Endothelial cell of umbilical vein (primary cell): ENCODE measurements around the gene TNIP1. TPM values are rescaled to one million over a fixed set of nuclear protein-coding genes. Genes with fewer than 3 reads are reported as not detected.
A peak's percentile ranks its signal among the peaks of the same experiment; 100 is the strongest.

Source experiments
- BruUV-seq: library from RNA; stranded (reverse); fragments of 400-500 nt; replicated peaks from 2 replicates; lab custom pipeline; 2021; lab: Mats Ljungman, UMichigan
- CTCF ChIA-PET: fragments of 300-600, 350-600 bp; sonication (Branson Sonifier 250); formaldehyde crosslinking; loops from one replicate; lab custom pipeline; 2021; ENCODE audit warnings: antibody characterized with exemption, inconsistent platforms; lab: Charles Lee
- POLR2A ChIA-PET: fragments of 300-600, 350-600 bp; sonication (Branson Sonifier 250); formaldehyde crosslinking; loops from one replicate; lab custom pipeline; 2021; ENCODE audit warnings: antibody characterized with exemption, inconsistent platforms; lab: Charles Lee
- DNase-seq: peaks from one replicate; pipeline ENCODE4 v3.0.0-alpha.2; 2011; ENCODE audit warnings: low read depth, low spot score
- FAIRE-seq: peaks from 2 replicates; lab custom pipeline; 2011; peaks lifted over from hg19 to GRCh38; lab: Jason Lieb, UNC
- H2AFZ ChIP-seq: 2 replicates; pipeline ENCODE4 v1.6.0; 2012; ENCODE audit warnings: low read depth, low read length, control low read depth, inconsistent platforms
- H3K27ac ChIP-seq: 2 replicates; pipeline ENCODE4 v1.5.1; 2011; ENCODE audit warnings: low read depth, mild to moderate bottlenecking, control low read depth, low read length, moderate library complexity; ENCODE audit not compliant: insufficient read depth
- H3K27me3 ChIP-seq, 2 experiments: 2 replicates each; pipeline versions ENCODE4 v1.6.0 to v1.6.1; 2011; ENCODE audit warnings: low read length in 2 of 2, mixed read lengths in 1 of 2; ENCODE audit not compliant: control insufficient read depth in 2 of 2, insufficient read depth in 2 of 2
- H3K36me3 ChIP-seq, 2 experiments: 2 replicates in 1 of 2; 3 replicates in 1 of 2; pipeline ENCODE4 v1.5.1; 2011; ENCODE audit warnings: low read length in 2 of 2, mild to moderate bottlenecking in 1 of 2, moderate library complexity in 1 of 2; ENCODE audit not compliant: control insufficient read depth in 2 of 2, insufficient read depth in 2 of 2; ENCODE audit errors: extremely low read depth in 1 of 2
- H3K4me1 ChIP-seq: 3 replicates; pipeline ENCODE4 v1.5.1; 2011; ENCODE audit warnings: mild to moderate bottlenecking, low read length; ENCODE audit not compliant: control insufficient read depth, insufficient read depth; ENCODE audit errors: extremely low read depth
- H3K4me2 ChIP-seq: 2 replicates; pipeline ENCODE4 v1.6.1; 2011; ENCODE audit warnings: low read length, control low read depth, mixed read lengths; ENCODE audit not compliant: insufficient read depth
- H3K4me3 ChIP-seq, 3 experiments: fragments of 200-600 bp in 1 of 3; sonication (generic), shearing (Covaris generic) in 1 of 3; replicated peaks in 1 of 3; 2 replicates each; pipeline ENCODE4 v1.5.1; 2011 to 2016; ENCODE audit warnings: control low read depth in 3 of 3, low read length in 3 of 3, mild to moderate bottlenecking in 2 of 3, inconsistent platforms in 1 of 3, low read depth in 1 of 3, moderate library complexity in 1 of 3; ENCODE audit not compliant: insufficient read depth in 1 of 3
- H3K79me2 ChIP-seq: 2 replicates; pipeline ENCODE4 v1.6.0; 2012; ENCODE audit warnings: low read length, inconsistent platforms; ENCODE audit not compliant: control insufficient read depth, insufficient read depth
- H3K9ac ChIP-seq: replicated peaks from 2 replicates; pipeline ENCODE3; 2011; ENCODE audit warnings: low read length, control low read depth; ENCODE audit not compliant: insufficient read depth; ENCODE audit errors: extremely low read depth
- H3K9me1 ChIP-seq: replicated peaks from 3 replicates; pipeline ENCODE4 v1.6.0; 2011; ENCODE audit warnings: mild to moderate bottlenecking, low read length; ENCODE audit not compliant: control insufficient read depth, insufficient read depth; ENCODE audit errors: extremely low read depth
- H3K9me3 ChIP-seq: replicated peaks from 2 replicates; pipeline ENCODE4 v1.5.1; 2012; ENCODE audit warnings: low read length, inconsistent platforms; ENCODE audit not compliant: control insufficient read depth, insufficient read depth
- H4K20me1 ChIP-seq: replicated peaks from 2 replicates; pipeline ENCODE3; 2011; ENCODE audit warnings: mild to moderate bottlenecking, low read length; ENCODE audit not compliant: control insufficient read depth, insufficient read depth; ENCODE audit errors: extremely low read depth
- CTCF ChIP-seq, 2 donors: IDR thresholded peaks; 1 replicate in 1 of 2; 2 replicates in 1 of 2; pipeline ENCODE4 v1.5.1; 2011; ENCODE audit warnings: low read length in 2 of 2, mild to moderate bottlenecking in 2 of 2, moderate library complexity in 2 of 2, control low read depth in 1 of 2, inconsistent platforms in 1 of 2, low read depth in 1 of 2; ENCODE audit not compliant: insufficient read depth in 1 of 2; ENCODE audit errors: extremely low read depth in 1 of 2
- EZH2 ChIP-seq: IDR thresholded peaks from 2 replicates; pipeline ENCODE4 v1.6.1; 2012; ENCODE audit warnings: borderline replicate concordance, low read depth, mild to moderate bottlenecking, moderate library complexity, low read length, inconsistent platforms; ENCODE audit not compliant: severe bottlenecking
- FOS ChIP-seq: IDR thresholded peaks from 2 replicates; pipeline ENCODE4 v1.6.1; 2011; ENCODE audit warnings: mild to moderate bottlenecking, low read length, moderate library complexity, borderline replicate concordance; ENCODE audit not compliant: insufficient read depth
- GATA2 ChIP-seq: IDR thresholded peaks from 2 replicates; pipeline ENCODE4 v1.7.0; 2011; ENCODE audit warnings: low read depth, mild to moderate bottlenecking, moderate library complexity, mixed read lengths, low read length; ENCODE audit not compliant: insufficient read length, insufficient read depth
- JUN ChIP-seq: IDR thresholded peaks from 2 replicates; pipeline ENCODE4 v1.6.1; 2011; ENCODE audit warnings: borderline replicate concordance, low read depth; ENCODE audit not compliant: insufficient read length, insufficient read depth
- MAX ChIP-seq: IDR thresholded peaks from 2 replicates; pipeline ENCODE4 v1.6.1; 2011; ENCODE audit not compliant: insufficient read depth, insufficient read length
- MYC ChIP-seq: IDR thresholded peaks from one replicate; pipeline ENCODE4 v1.6.1; 2011; ENCODE audit warnings: mild to moderate bottlenecking, low read depth, low read length
- POLR2A ChIP-seq: IDR thresholded peaks from 2 replicates; pipeline ENCODE4 v1.6.1; 2012; ENCODE audit warnings: low read depth, mild to moderate bottlenecking, control low read depth, low read length
- POLR2AphosphoS5 ChIP-seq: IDR thresholded peaks from 2 replicates; pipeline ENCODE4 v1.6.1; 2012; ENCODE audit warnings: low read depth, mild to moderate bottlenecking, control low read depth, low read length, moderate library complexity; ENCODE audit not compliant: insufficient read depth
- dilution Hi-C: fragments of 300-500 bp; cut with MboI; formaldehyde crosslinking; loops from one replicate; pipeline ENCODE4 v1.15.0; 2019; ENCODE audit warnings: low sequenced_read_pairs; ENCODE audit not compliant: extremely low pct_ligation_motif_present
- intact Hi-C: fragments of 100-400 bp; cut with micrococcal nuclease; formaldehyde crosslinking; loops from one replicate; pipeline ENCODE4 v1.10.0; 2022
- polyA plus RNA-seq, 4 experiments: library from polyadenylated mRNA; depleted of rRNA in 3 of 4; stranded (reverse) in 3 of 4; unstranded in 1 of 4; fragments of >200 nt; gene quantifications; 2 replicates each; pipeline versions ENCODE4 v1.2.1 to v1.2.3, GENCODE V29; 2011 to 2012; ENCODE audit warnings: missing spikeins in 1 of 4
- total RNA-seq: library from RNA; stranded (reverse); gene quantifications from 2 replicates; pipeline ENCODE4 v1.2.3, GENCODE V29; 2021

The TNIP1 gene
- total and polyA plus RNA-seq, 2 donors (not counting 3 experiments of a cell fraction or from before 2014, with no cell fraction given), result 43.0 to 96.8 TPM

- Histone ChIP-seq H3K36me3 (peaks cover 14 to 39% of the 10 kb centered on the region in 2 experiments), H3K4me2 (no peak overlapping the region), H3K9me3 (no peaks in the 10 kb centered on the region), H2AFZ (no peak overlapping the region), H3K79me2 (no peaks in the 10 kb centered on the region), H3K4me1 (peaks cover 21% of the 10 kb centered on the region), H3K27me3 (no peaks in the 10 kb centered on the region), H4K20me1 (no peaks in the 10 kb centered on the region), H3K27ac (peak overlapping the region; percentile 36), H3K9ac (no peak overlapping the region), H3K9me1 (no peaks in the 10 kb centered on the region), H3K4me3 (no peak overlapping the region)
- ChIA-PET CTCF (interaction anchor here (0.9 to 3.7 kb wide), 12 partner anchors 10 to 200 kb away, joined by 3 to 37 read pairs (median 6); no protein-coding TSS in a partner anchor), POLR2A (no interaction called here)
- FAIRE-seq, result peak; percentile 93
- intact Hi-C loops (loop anchor here (1.0 kb wide), 1 partner anchor 16 kb away; no protein-coding TSS in a partner anchor), dilution Hi-C loops (loop anchor here (10.0 kb wide), 1 partner anchor 46 kb away; the partner anchor contains the start of gene TNIP1)
- BruUV-seq, result no TSS peak
- DNase-seq, result peak; percentile 71
- TF ChIP-seq FOS (peak; percentile 81), JUN (peak; percentile 48), EZH2 (no peak)
Measured at GRCh38 chr5:151038801-151039238, 42.0 kb downstream of the TNIP1 start.

GRCh38 chr5:151038412-151038745 lies 42.5 kb downstream of the TNIP1 start:
- CTCF ChIA-PET, result interaction anchor here (0.7 to 3.7 kb wide), 12 partner anchors 10 to 238 kb away, joined by 3 to 37 read pairs (median 6); no protein-coding TSS in a partner anchor
- Histone ChIP-seq H3K4me3 (no peak overlapping the region), H3K9ac (no peak overlapping the region), H2AFZ (no peak overlapping the region), H4K20me1 (no peaks in the 10 kb centered on the region), H3K27ac (peak overlapping the region; percentile 36), H3K36me3 (peaks cover 14 to 42% of the 10 kb centered on the region in 2 experiments), H3K4me2 (peak overlapping the region; percentile 41), H3K9me1 (no peaks in the 10 kb centered on the region), H3K9me3 (no peaks in the 10 kb centered on the region), H3K4me1 (peaks cover 21% of the 10 kb centered on the region), H3K27me3 (no peaks in the 10 kb centered on the region), H3K79me2 (no peaks in the 10 kb centered on the region)
- dilution Hi-C loops (loop anchor here (10.0 kb wide), 1 partner anchor 46 kb away; the partner anchor contains the start of gene TNIP1), intact Hi-C loops (loop anchor here (1.0 kb wide), 1 partner anchor 15 kb away; no protein-coding TSS in a partner anchor)
- BruUV-seq, result no TSS peak
- POLR2A ChIA-PET, result no interaction called here
- no peak for TF ChIP-seq POLR2AphosphoS5
- TF ChIP-seq GATA2, result no peak
- no peak for TF ChIP-seq FOS
- no peak for TF ChIP-seq CTCF (IDR thresholded peaks at IDR 0.05; ENCODE audit: extremely low read depth in 1 of 2, insufficient read depth in 1 of 2, low read depth in 1 of 2, low read length in 2 of 2)
- TF ChIP-seq POLR2A, result no peak
- no peak for TF ChIP-seq MAX
- TF ChIP-seq EZH2, result no peak
- no peak for TF ChIP-seq MYC
- no peak for TF ChIP-seq JUN
- FAIRE-seq (no peak), DNase-seq (no peak)
